ENCODE results near the gene APMAP. TPM values are rescaled to one million over a fixed set of nuclear protein-coding genes. Genes with fewer than 3 reads are reported as not detected.

The APMAP gene
- total RNA-seq, 3 donors from 2014 or later (not counting 1 experiment from before 2014, with no cell fraction given) = 205 to 212 (median 207) TPM

- no peaks in the 10 kb centered on the region for H3K27me3 Mint-ChIP-seq (ENCODE audit: low read depth in 2 of 2)
- H3K4me1 Mint-ChIP-seq = peaks cover 88 to 94% of the 10 kb centered on the region in 2 donors
- Histone ChIP-seq H3K4me1 (ENCODE audit: control insufficient read depth, insufficient read depth, low read length) (peaks cover 92% of the 10 kb centered on the region), H3K27ac (ENCODE audit: low read length) (peak overlapping the region; percentile 98), H3K9me3 (ENCODE audit: control insufficient read depth, insufficient read depth, low read length) (no peaks in the 10 kb centered on the region), H3K36me3 (ENCODE audit: control insufficient read depth, insufficient read depth, low read length) (peaks cover 80% of the 10 kb centered on the region), H3K4me3 (ENCODE audit: low read length) (no peak overlapping the region), H3K27me3 (ENCODE audit: control insufficient read depth, insufficient read depth, low read length) (no peaks in the 10 kb centered on the region)
- peaks cover 5% of the 10 kb centered on the region for H3K36me3 Mint-ChIP-seq
- H3K4me3 Mint-ChIP-seq = peak overlapping the region; percentile 80
- no peaks in the 10 kb centered on the region for H3K9me3 Mint-ChIP-seq
- peak; percentile 20 to 35 for DNase-seq
- WGBS (ENCODE audit: insufficient coverage) = 72% methylated on average over 22 of the region's 22 CpGs
- ATAC-seq = no peak
- TF ChIP-seq CTCF (IDR thresholded peaks at IDR 0.05) = no peak
- intact Hi-C loops (cut with micrococcal nuclease) = loop anchor here (10.0 kb wide), 3 partner anchors 811 to 1591 kb away; partner anchors contain the start of gene GZF1
- H3K27ac Mint-ChIP-seq = peak overlapping the region; percentile 98 to 100
Measured at GRCh38 chr20:24956001-24956841, 36.3 kb downstream of the APMAP start.

GRCh38 chr20:24955045-24955444 lies 37.5 kb downstream of the APMAP start:
- Histone ChIP-seq H3K36me3 (ENCODE audit: control insufficient read depth, insufficient read depth, low read length) (peaks cover 82% of the 10 kb centered on the region), H3K27me3 (ENCODE audit: control insufficient read depth, insufficient read depth, low read length) (no peaks in the 10 kb centered on the region), H3K4me3 (ENCODE audit: low read length) (no peak overlapping the region), H3K9me3 (ENCODE audit: control insufficient read depth, insufficient read depth, low read length) (no peaks in the 10 kb centered on the region), H3K27ac (ENCODE audit: low read length) (peak overlapping the region; percentile 98), H3K4me1 (ENCODE audit: control insufficient read depth, insufficient read depth, low read length) (peaks cover 95% of the 10 kb centered on the region)
- 5% methylated on average over 3 of the region's 3 CpGs for WGBS (ENCODE audit: insufficient coverage)
- H3K27me3 Mint-ChIP-seq (ENCODE audit: low read depth in 2 of 2) = no peaks in the 10 kb centered on the region
- H3K9me3 Mint-ChIP-seq = no peaks in the 10 kb centered on the region
- H3K4me3 Mint-ChIP-seq = peak overlapping the region; percentile 80
- intact Hi-C loops (cut with micrococcal nuclease) = loop anchor here (10.0 kb wide), 3 partner anchors 810 to 1590 kb away; partner anchors contain the start of gene GZF1
- ATAC-seq (peak; percentile 7 to 44 (median 26)), DNase-seq (peak; percentile 41 to 63)
- peak overlapping the region; percentile 98 to 100 for H3K27ac Mint-ChIP-seq
- no peak for TF ChIP-seq CTCF (IDR thresholded peaks at IDR 0.05)
- peaks cover 5% of the 10 kb centered on the region for H3K36me3 Mint-ChIP-seq
- peaks cover 82 to 94% of the 10 kb centered on the region in 2 donors for H3K4me1 Mint-ChIP-seq

GRCh38 chr20:24954566-24954965 lies 38.0 kb downstream of the APMAP start:
- TF ChIP-seq CTCF (IDR thresholded peaks at IDR 0.05) = no peak
- intact Hi-C loops (cut with micrococcal nuclease) = loop anchor here (10.0 kb wide), 3 partner anchors 810 to 1590 kb away; partner anchors contain the start of gene GZF1
- Histone ChIP-seq H3K27me3 (ENCODE audit: control insufficient read depth, insufficient read depth, low read length) (no peaks in the 10 kb centered on the region), H3K9me3 (ENCODE audit: control insufficient read depth, insufficient read depth, low read length) (no peaks in the 10 kb centered on the region), H3K27ac (ENCODE audit: low read length) (peak overlapping the region; percentile 98), H3K4me1 (ENCODE audit: control insufficient read depth, insufficient read depth, low read length) (peaks cover 95% of the 10 kb centered on the region), H3K4me3 (ENCODE audit: low read length) (no peak overlapping the region), H3K36me3 (ENCODE audit: control insufficient read depth, insufficient read depth, low read length) (peaks cover 77% of the 10 kb centered on the region)
- H3K27me3 Mint-ChIP-seq (ENCODE audit: low read depth in 2 of 2) = no peaks in the 10 kb centered on the region
- H3K9me3 Mint-ChIP-seq = no peaks in the 10 kb centered on the region
- H3K4me1 Mint-ChIP-seq = peaks cover 78 to 94% of the 10 kb centered on the region in 2 donors
- ATAC-seq = no peak
- peak overlapping the region; percentile 89 for H3K4me3 Mint-ChIP-seq
- DNase-seq = no peak
- H3K27ac Mint-ChIP-seq = peak overlapping the region; percentile 98 to 100
- no CpG with 5 or more reads among the region's 2 CpGs for whole genome bisulfite sequencing (ENCODE audit: insufficient coverage)
- peaks cover 1% of the 10 kb centered on the region for H3K36me3 Mint-ChIP-seq

All from natural killer cell (primary cell).